OCI-LY7 (cell line): ENCODE results near the gene EEPD1. TPM values are rescaled to one million over a fixed set of nuclear protein-coding genes. Genes with fewer than 3 reads are reported as not detected.
A peak's percentile ranks its signal among the peaks of the same experiment; 100 is the strongest.

Experiments used
- BruUV-seq: library from RNA; stranded (reverse); fragments of 400-500 nt; replicated peaks from 2 replicates; lab custom pipeline; 2021; lab: Mats Ljungman, UMichigan
- CTCF ChIA-PET: fragments of 300-600 bp; sonication (Branson Sonifier 250); formaldehyde crosslinking; loops from one replicate; lab custom pipeline; 2022; ENCODE audit warnings: antibody characterized with exemption; ENCODE audit not compliant: unreplicated experiment; lab: Charles Lee
- POLR2A ChIA-PET: fragments of 300-600 bp; sonication (Branson Sonifier 250); formaldehyde crosslinking; loops from one replicate; lab custom pipeline; 2022; ENCODE audit warnings: antibody characterized with exemption; lab: Charles Lee
- DNase-seq: peaks from one replicate; pipeline ENCODE4 v3.0.0-alpha.2; 2015; ENCODE audit warnings: low spot score
- H2AFZ ChIP-seq: fragments of 200-600 bp; sonication (generic), shearing (Covaris generic); 2 replicates; pipeline ENCODE4 v1.6.1; 2014; ENCODE audit warnings: mild to moderate bottlenecking, antibody characterized with exemption, low read length, moderate library complexity
- H3K27ac ChIP-seq: fragments of 200-600 bp; sonication (generic); 2 replicates; pipeline ENCODE4 v1.5.1; 2014; ENCODE audit warnings: mixed run types, low read depth, mild to moderate bottlenecking, moderate library complexity, low read length, inconsistent platforms; ENCODE audit not compliant: poor library complexity, severe bottlenecking
- H3K36me3 ChIP-seq: fragments of 200-600 bp; sonication (generic); 2 replicates; pipeline ENCODE4 v1.6.1; 2014; ENCODE audit warnings: mild to moderate bottlenecking, antibody characterized with exemption, low read length, moderate library complexity, mixed read lengths; ENCODE audit not compliant: insufficient read depth
- H3K4me1 ChIP-seq: fragments of 200-600 bp; sonication (generic); 2 replicates; pipeline ENCODE4 v1.5.1; 2014; ENCODE audit warnings: mild to moderate bottlenecking, low read length; ENCODE audit not compliant: insufficient read depth, poor library complexity, severe bottlenecking
- H3K4me2 ChIP-seq: fragments of 200-600 bp; sonication (generic); 2 replicates; pipeline ENCODE4 v1.6.1; 2014; ENCODE audit warnings: mild to moderate bottlenecking, low read length
- H3K4me3 ChIP-seq: fragments of 200-600 bp; sonication (generic); 2 replicates; pipeline ENCODE4 v1.5.1; 2014; ENCODE audit warnings: mild to moderate bottlenecking, low read depth, low read length; ENCODE audit not compliant: poor library complexity, severe bottlenecking
- H3K79me2 ChIP-seq: fragments of 200-600 bp; sonication (generic); 2 replicates; pipeline ENCODE4 v1.6.1; 2016; ENCODE audit warnings: low read depth, mild to moderate bottlenecking, low read length, moderate library complexity, mixed read lengths; ENCODE audit not compliant: insufficient read depth
- H3K9me2 ChIP-seq: fragments of 200-600 bp; sonication (generic); 2 replicates; pipeline ENCODE4 v1.6.1; 2016; ENCODE audit warnings: mild to moderate bottlenecking, low read length, mixed read lengths; ENCODE audit not compliant: insufficient read depth
- H3K9me3 ChIP-seq: fragments of 200-600 bp; sonication (generic); 2 replicates; pipeline ENCODE4 v1.6.1; 2014; ENCODE audit warnings: mild to moderate bottlenecking, mixed run types, low read length, mixed read lengths
- H4K20me1 ChIP-seq: fragments of 200-600 bp; sonication (generic); 2 replicates; pipeline ENCODE4 v1.6.1; 2014; ENCODE audit warnings: mild to moderate bottlenecking, antibody characterized with exemption, low read length, moderate library complexity, mixed read lengths; ENCODE audit not compliant: insufficient read depth
- CTCF ChIP-seq: fragments of 200-600 bp; sonication (generic); conservative IDR thresholded peaks from 2 replicates; pipeline ENCODE4 v1.5.1; 2014; ENCODE audit warnings: mild to moderate bottlenecking, antibody characterized with exemption, low read length, moderate library complexity, mixed read lengths
- EZH2phosphoT487 ChIP-seq: fragments of 200-600 bp; sonication (generic); IDR thresholded peaks from 2 replicates; pipeline ENCODE4 v1.6.1; 2018; ENCODE audit warnings: low read depth, borderline replicate concordance, mild to moderate bottlenecking, mixed run types, antibody characterized with exemption, low read length, moderate library complexity, mixed read lengths
- intact Hi-C: fragments of 100-400 bp; cut with micrococcal nuclease; formaldehyde crosslinking; loops from one replicate; pipeline ENCODE4 v1.10.0; 2022; ENCODE audit not compliant: unreplicated experiment
- total RNA-seq, 2 experiments: library from RNA; depleted of rRNA in 1 of 2; stranded (reverse); fragments of >200 nt in 1 of 2; shearing (Covaris generic) in 1 of 2; gene quantifications; 2 replicates each; pipeline ENCODE4 v1.2.3, GENCODE V29; 2014 to 2022

Gene EEPD1
- total RNA-seq, 2 experiments from 2014 or later = 1.7 to 8.1 TPM

GRCh38 chr7:36180121-36180520 lies 27.1 kb downstream of the EEPD1 start:
- peaks cover 19% of the 10 kb centered on the region for H3K4me1 ChIP-seq
- TF ChIP-seq CTCF (no peak), EZH2phosphoT487 (no peak)
- no peaks in the 10 kb centered on the region for H4K20me1 ChIP-seq
- no peak overlapping the region for H3K27ac ChIP-seq
- no peaks in the 10 kb centered on the region for H3K9me3 ChIP-seq
- H3K36me3 ChIP-seq = no peaks in the 10 kb centered on the region
- DNase-seq = no peak
- H2AFZ ChIP-seq = no peak overlapping the region
- BruUV-seq = no TSS peak
- H3K4me2 ChIP-seq = no peak overlapping the region
- ChIA-PET POLR2A (interaction anchor here (0.6 to 2.9 kb wide), 2 partner anchors 11 to 18 kb away, joined by 3 to 14 read pairs; no protein-coding TSS in a partner anchor), CTCF (no interaction called here)
- no peaks in the 10 kb centered on the region for H3K9me2 ChIP-seq
- no peak overlapping the region for H3K4me3 ChIP-seq
- no peaks in the 10 kb centered on the region for H3K79me2 ChIP-seq
- intact Hi-C loops = no loop called here

- Histone ChIP-seq H2AFZ (no peak overlapping the region), H3K4me3 (no peak overlapping the region), H3K4me2 (no peak overlapping the region), H3K4me1 (peaks cover 28% of the 10 kb centered on the region), H3K9me3 (no peaks in the 10 kb centered on the region), H3K27ac (no peak overlapping the region), H3K79me2 (no peaks in the 10 kb centered on the region), H3K36me3 (no peaks in the 10 kb centered on the region), H3K9me2 (no peaks in the 10 kb centered on the region), H4K20me1 (no peaks in the 10 kb centered on the region)
- ChIA-PET CTCF (no interaction called here), POLR2A (interaction anchor here (1.1 to 2.9 kb wide), 2 partner anchors 9 kb away, joined by 5 to 14 read pairs; no protein-coding TSS in a partner anchor)
- DNase-seq = no peak
- intact Hi-C loops = no loop called here
- BruUV-seq = no TSS peak
- TF ChIP-seq CTCF = no peak
Observed at GRCh38 chr7:36181668-36182067, 28.6 kb downstream of the EEPD1 start.

- POLR2A ChIA-PET = interaction anchor here (1.0 kb wide), 1 partner anchor 10 kb away, joined by 3 read pairs; no protein-coding TSS in a partner anchor
- Histone ChIP-seq H3K79me2 (no peaks in the 10 kb centered on the region), H3K4me1 (peaks cover 42% of the 10 kb centered on the region), H3K9me2 (no peaks in the 10 kb centered on the region), H4K20me1 (no peaks in the 10 kb centered on the region), H3K27ac (no peak overlapping the region), H3K36me3 (no peaks in the 10 kb centered on the region), H3K4me3 (no peak overlapping the region), H3K4me2 (peak overlapping the region; percentile 10; the same call in 1 of the 2 replicates), H3K9me3 (no peaks in the 10 kb centered on the region), H2AFZ (no peak overlapping the region)
- DNase-seq = no peak
- TF ChIP-seq EZH2phosphoT487 (no peak), CTCF (no peak)
- CTCF ChIA-PET = no interaction called here
- no TSS peak for BruUV-seq
- intact Hi-C loops = no loop called here
Observed at GRCh38 chr7:36182854-36183604, 30.0 kb downstream of the EEPD1 start.
